Panc1 (cell line): Measurements from ENCODE around the gene FLII.

Experiments
- POLR2AphosphoS5 ChIP-seq: IDR thresholded peaks from 2 replicates; pipeline ENCODE4 v1.6.1; 2012; ENCODE audit warnings: mild to moderate bottlenecking, low read depth, low read length, moderate library complexity
- TCF7L2 ChIP-seq: IDR thresholded peaks from 2 replicates; pipeline ENCODE4 v1.6.1; 2011; ENCODE audit warnings: mild to moderate bottlenecking, low read depth, low read length, inconsistent platforms
- TF ChIP-seq, protein P1 (sequence below): fragments of 450-650 bp; IDR thresholded peaks from 2 replicates; pipeline ENCODE4 v1.5.1; 2017; ENCODE audit warnings: mild to moderate bottlenecking

DNA sequence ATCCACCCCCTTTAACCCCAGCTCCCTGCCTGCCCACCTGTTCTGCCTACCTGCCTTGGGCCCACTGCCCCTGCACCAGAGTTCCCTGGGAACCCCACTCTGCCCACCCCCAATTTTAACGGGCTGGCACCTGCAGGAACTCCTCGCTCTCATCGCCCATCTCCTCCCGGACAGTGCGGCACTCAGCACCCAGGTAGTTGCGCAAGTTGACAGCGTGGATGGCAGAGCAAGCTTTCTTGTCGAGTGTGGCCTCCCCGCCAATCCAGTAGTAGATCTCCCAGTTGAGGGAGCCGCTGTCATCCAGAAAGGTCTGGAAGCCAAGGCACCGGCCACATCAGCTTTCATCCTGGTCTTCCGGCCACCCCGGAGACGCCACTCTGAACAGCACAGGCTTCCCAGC lies 7.8 kb downstream of the FLII start:
- TF ChIP-seq, protein P1, sequence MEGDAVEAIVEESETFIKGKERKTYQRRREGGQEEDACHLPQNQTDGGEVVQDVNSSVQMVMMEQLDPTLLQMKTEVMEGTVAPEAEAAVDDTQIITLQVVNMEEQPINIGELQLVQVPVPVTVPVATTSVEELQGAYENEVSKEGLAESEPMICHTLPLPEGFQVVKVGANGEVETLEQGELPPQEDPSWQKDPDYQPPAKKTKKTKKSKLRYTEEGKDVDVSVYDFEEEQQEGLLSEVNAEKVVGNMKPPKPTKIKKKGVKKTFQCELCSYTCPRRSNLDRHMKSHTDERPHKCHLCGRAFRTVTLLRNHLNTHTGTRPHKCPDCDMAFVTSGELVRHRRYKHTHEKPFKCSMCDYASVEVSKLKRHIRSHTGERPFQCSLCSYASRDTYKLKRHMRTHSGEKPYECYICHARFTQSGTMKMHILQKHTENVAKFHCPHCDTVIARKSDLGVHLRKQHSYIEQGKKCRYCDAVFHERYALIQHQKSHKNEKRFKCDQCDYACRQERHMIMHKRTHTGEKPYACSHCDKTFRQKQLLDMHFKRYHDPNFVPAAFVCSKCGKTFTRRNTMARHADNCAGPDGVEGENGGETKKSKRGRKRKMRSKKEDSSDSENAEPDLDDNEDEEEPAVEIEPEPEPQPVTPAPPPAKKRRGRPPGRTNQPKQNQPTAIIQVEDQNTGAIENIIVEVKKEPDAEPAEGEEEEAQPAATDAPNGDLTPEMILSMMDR, result no peak
- TF ChIP-seq POLR2AphosphoS5, result no peak
- no peak for TF ChIP-seq TCF7L2
